ENCODE data around the gene CYRIA.

DNA sequence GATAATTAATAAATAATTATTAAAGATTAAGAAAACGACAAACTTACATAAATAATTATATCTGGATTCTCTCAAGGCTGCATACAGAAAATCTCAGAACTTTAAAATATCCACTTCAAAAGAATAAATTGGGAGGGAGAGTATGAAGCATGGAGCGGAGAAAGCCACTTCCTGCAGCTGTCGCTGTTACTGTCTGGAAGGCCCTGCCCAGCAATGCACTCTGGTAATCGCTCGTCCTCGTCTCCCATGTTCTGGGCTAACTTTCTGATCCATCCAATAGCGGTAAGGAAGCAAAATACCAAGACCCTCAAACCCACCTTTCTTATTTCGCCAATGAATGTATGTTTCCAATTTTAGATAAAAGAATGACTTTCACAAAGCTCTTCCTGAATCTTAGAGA, 26.7 kb downstream of the CYRIA start:
- no peak for TF ChIP-seq POLR2A (IDR thresholded peaks at IDR 0.05)
- TF ChIP-seq, protein P1, sequence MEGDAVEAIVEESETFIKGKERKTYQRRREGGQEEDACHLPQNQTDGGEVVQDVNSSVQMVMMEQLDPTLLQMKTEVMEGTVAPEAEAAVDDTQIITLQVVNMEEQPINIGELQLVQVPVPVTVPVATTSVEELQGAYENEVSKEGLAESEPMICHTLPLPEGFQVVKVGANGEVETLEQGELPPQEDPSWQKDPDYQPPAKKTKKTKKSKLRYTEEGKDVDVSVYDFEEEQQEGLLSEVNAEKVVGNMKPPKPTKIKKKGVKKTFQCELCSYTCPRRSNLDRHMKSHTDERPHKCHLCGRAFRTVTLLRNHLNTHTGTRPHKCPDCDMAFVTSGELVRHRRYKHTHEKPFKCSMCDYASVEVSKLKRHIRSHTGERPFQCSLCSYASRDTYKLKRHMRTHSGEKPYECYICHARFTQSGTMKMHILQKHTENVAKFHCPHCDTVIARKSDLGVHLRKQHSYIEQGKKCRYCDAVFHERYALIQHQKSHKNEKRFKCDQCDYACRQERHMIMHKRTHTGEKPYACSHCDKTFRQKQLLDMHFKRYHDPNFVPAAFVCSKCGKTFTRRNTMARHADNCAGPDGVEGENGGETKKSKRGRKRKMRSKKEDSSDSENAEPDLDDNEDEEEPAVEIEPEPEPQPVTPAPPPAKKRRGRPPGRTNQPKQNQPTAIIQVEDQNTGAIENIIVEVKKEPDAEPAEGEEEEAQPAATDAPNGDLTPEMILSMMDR (IDR thresholded peaks at IDR 0.05): no peak

Measured in body of pancreas (tissue), 4 donors.